ENCODE measurements around the gene TRPM2. TPM values are rescaled to one million over a fixed set of nuclear protein-coding genes. Genes with fewer than 3 reads are reported as not detected.

Gene TRPM2
- total and polyA plus RNA-seq, 8 donors: 0.46 to 8.7 (median 2.6) TPM

DNA sequence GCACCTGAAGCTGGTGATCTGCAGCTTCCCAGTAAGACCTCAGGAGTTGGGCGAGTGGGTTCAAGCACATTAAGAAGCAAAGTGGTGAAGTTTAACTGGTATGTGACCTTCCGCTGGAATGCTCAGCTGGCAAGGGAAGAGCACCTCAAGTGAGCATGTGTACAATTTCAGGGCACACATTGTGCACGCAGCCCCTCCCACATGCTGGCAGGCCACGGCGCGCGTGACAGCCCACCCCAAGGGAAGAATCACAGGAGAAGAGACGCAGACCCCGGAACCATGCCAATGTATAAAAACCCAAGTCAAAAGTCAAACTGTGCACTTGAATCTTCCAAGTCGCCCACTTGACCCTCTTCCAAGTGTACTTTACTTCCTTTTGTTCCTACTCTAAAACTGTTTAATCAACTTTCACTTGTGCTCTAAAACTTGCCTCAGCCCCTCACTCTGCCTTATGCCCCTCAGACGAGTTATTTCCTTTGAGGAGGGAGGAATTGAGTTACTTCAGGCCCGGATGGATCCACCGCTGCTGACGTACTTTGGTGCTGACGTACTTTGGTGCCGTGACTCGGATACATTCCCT, 121.9 kb downstream of the TRPM2 start:
- ATAC-seq (no peak), DNase-seq (no peak), FAIRE-seq (no peak)
- 76 to 90% methylated on average over 17 of the region's 17 CpGs for WGBS, 2 donors
- TF ChIP-seq, protein P1, sequence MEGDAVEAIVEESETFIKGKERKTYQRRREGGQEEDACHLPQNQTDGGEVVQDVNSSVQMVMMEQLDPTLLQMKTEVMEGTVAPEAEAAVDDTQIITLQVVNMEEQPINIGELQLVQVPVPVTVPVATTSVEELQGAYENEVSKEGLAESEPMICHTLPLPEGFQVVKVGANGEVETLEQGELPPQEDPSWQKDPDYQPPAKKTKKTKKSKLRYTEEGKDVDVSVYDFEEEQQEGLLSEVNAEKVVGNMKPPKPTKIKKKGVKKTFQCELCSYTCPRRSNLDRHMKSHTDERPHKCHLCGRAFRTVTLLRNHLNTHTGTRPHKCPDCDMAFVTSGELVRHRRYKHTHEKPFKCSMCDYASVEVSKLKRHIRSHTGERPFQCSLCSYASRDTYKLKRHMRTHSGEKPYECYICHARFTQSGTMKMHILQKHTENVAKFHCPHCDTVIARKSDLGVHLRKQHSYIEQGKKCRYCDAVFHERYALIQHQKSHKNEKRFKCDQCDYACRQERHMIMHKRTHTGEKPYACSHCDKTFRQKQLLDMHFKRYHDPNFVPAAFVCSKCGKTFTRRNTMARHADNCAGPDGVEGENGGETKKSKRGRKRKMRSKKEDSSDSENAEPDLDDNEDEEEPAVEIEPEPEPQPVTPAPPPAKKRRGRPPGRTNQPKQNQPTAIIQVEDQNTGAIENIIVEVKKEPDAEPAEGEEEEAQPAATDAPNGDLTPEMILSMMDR (IDR thresholded peaks at IDR 0.05): no peak
- Histone ChIP-seq H3K9me3 (no peaks in the 10 kb centered on the region), H3K27ac (no peak overlapping the region), H3K4me3 (no peak overlapping the region), H3K4me1 (no peaks in the 10 kb centered on the region), H3K36me3 (no peaks in the 10 kb centered on the region), H3K27me3 (no peaks in the 10 kb centered on the region)
- intact Hi-C loops (cut with DNase I): no loop called here

DNA sequence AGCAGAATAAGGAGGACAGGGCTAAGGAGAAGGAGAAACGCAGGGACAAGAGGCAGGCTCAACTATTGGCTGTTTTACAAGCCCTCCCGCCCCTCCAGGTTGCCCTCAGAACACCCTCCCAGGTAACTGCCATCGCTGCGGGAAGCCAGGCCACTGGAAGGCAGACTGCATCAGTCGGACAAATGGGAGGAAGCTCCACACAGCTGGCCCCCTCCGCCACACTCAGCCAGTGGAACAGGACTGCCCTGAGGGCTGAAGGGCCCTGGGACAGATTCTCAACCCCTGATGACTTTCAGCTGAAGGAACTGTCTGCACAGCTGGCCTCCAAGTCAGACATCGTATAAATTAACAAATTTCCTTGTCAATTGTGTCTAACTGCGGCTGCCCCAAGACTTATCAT, 123.7 kb downstream of the TRPM2 start:
- Histone ChIP-seq H3K27ac (no peak overlapping the region), H3K9me3 (no peaks in the 10 kb centered on the region), H3K4me3 (no peak overlapping the region), H3K36me3 (no peaks in the 10 kb centered on the region), H3K27me3 (no peaks in the 10 kb centered on the region), H3K4me1 (no peaks in the 10 kb centered on the region)
- DNase-seq: no peak
- no peak for ATAC-seq
- TF ChIP-seq, protein P1 (IDR thresholded peaks at IDR 0.05): no peak
- intact Hi-C loops (cut with DNase I): no loop called here
- no peak for FAIRE-seq
- 73 to 83% methylated on average over 8 of the region's 8 CpGs for WGBS, 2 donors

DNA sequence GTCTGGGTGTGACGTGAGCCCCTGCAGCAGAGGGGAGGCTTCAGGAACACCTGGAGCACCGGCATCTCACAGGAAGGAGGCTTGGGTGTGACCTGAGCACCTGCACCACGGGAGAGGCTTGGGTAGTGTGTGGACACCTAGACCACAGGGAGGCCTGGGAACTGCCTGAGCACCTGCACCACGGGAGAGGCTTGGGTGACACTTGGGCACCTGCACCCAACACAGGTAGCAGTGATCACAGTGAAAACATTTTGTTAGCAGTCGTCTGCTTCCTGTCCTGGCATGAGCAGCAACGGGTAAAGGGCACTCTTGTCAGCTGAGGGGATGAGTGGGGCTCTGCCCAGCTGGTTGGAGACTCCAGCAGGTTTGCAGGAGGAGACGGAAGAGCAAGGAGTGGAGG, 124.3 kb downstream of the TRPM2 start:
- TF ChIP-seq, protein P1 (IDR thresholded peaks at IDR 0.05): no peak
- H3K4me1 ChIP-seq: no peaks in the 10 kb centered on the region
- DNase-seq (no peak), ATAC-seq (no peak), FAIRE-seq (no peak)
- no peak overlapping the region for H3K27ac ChIP-seq
- H3K27me3 ChIP-seq: no peaks in the 10 kb centered on the region
- no peaks in the 10 kb centered on the region for H3K9me3 ChIP-seq
- intact Hi-C loops (cut with DNase I): no loop called here
- 53 to 70% methylated on average over 7 of the region's 7 CpGs for WGBS, 2 donors
- H3K4me3 ChIP-seq: no peak overlapping the region
- H3K36me3 ChIP-seq: no peaks in the 10 kb centered on the region

DNA sequence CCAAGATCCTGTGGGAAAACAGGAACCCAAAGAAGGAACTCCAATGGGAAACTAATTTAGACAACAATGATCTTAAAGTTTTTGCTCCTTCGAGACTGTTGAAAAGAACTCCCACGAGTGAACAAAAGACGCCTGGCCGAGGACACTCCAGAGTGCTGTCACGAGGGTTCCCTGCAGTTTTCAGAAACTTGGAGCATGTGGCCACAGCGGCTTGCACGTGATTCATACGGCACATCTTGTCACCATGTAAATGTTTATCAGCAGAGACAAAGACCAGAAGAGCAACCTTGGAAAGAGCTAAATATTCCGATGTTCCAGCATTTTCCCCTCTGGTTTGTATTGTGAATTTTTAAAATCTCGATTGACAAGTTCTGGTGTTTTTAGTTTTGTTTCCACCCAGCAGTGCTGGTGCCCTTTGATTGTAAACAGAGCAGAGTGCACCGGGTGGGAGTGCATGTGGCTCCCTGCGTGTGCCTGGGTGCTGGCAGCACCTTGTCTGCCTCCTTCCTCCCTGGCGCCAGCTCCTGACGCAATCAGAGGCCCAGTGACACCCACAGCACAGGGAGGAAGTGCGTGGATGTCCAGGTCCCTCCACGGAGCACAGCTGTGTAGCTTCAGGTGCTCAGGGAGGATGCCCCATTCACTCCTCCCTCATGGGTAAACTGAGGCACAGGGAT, 124.8 kb downstream of the TRPM2 start:
- no peaks in the 10 kb centered on the region for H3K27me3 ChIP-seq
- H3K27ac ChIP-seq: no peak overlapping the region
- intact Hi-C loops (cut with DNase I): no loop called here
- no peak for ATAC-seq
- no peaks in the 10 kb centered on the region for H3K4me1 ChIP-seq
- TF ChIP-seq, protein P1 (IDR thresholded peaks at IDR 0.05): no peak
- H3K9me3 ChIP-seq: no peaks in the 10 kb centered on the region
- H3K4me3 ChIP-seq: no peak overlapping the region
- FAIRE-seq: no peak
- no peaks in the 10 kb centered on the region for H3K36me3 ChIP-seq
- WGBS, 2 donors: 69 to 80% methylated on average over 16 of the region's 16 CpGs
- no peak for DNase-seq

DNA sequence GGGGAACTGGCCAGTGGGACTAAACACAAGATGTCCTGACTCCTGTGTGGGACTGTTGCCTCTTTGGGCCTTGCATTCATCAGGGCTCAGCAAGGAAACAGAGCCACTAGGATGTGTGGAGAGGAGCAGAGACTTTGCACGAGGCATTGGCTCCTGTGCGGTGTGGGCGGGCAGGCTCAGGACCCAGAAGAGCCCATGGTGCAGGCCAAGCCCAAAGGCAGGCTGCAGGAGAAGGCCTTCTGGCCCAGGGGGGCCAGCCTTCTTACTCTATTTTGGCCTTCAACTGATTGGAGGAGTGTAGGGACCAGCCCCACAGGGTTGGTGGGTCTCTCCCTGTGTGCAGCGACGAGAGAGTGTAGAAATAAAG, 125.4 kb downstream of the TRPM2 start:
- ATAC-seq: no peak

More for the DNA sequence above, 125.4 kb downstream of the TRPM2 start:
- no peak for FAIRE-seq
- Histone ChIP-seq H3K36me3 (no peaks in the 10 kb centered on the region), H3K27ac (no peak overlapping the region), H3K4me1 (no peaks in the 10 kb centered on the region), H3K9me3 (no peaks in the 10 kb centered on the region), H3K27me3 (no peaks in the 10 kb centered on the region), H3K4me3 (no peak overlapping the region)
- TF ChIP-seq, protein P1 (IDR thresholded peaks at IDR 0.05): no peak
- no peak for DNase-seq
- WGBS, 2 donors: 86 to 90% methylated on average over 5 of the region's 5 CpGs
- intact Hi-C loops (cut with DNase I): no loop called here

All from pancreas (tissue), 10 donors.